ENCODE data around the gene FPR1.
"Not testable (repeated sequence)": the region's sequence is repeated elsewhere in the genome, so short reads cannot be mapped to it uniquely, and the experiment has no call there.

Gene FPR1

GRCh38 chr19:51779703-51780102 is 28.0 kb upstream of the FPR1 start:
- no peak for DNase-seq (ENCODE audit: low spot score)

- no peak for DNase-seq (ENCODE audit: low spot score)
Measured at GRCh38 chr19:51779181-51779580, 27.5 kb upstream of the FPR1 start.

GRCh38 chr19:51777570-51778462 is 26.1 kb upstream of the FPR1 start:
- DNase-seq (ENCODE audit: low spot score) = peak; percentile 57

GRCh38 chr19:51776561-51776960 is 24.9 kb upstream of the FPR1 start:
- not testable (repeated sequence) for DNase-seq (ENCODE audit: low spot score)

- no peak for DNase-seq (ENCODE audit: low spot score)
Measured at GRCh38 chr19:51772977-51773376, 21.3 kb upstream of the FPR1 start.

GRCh38 chr19:51771376-51772130 is 19.9 kb upstream of the FPR1 start:
- no peak for DNase-seq (ENCODE audit: low spot score)

- no peak for DNase-seq (ENCODE audit: low spot score)
Measured at GRCh38 chr19:51766461-51766860, 14.8 kb upstream of the FPR1 start.

GRCh38 chr19:51765086-51765485 is 13.4 kb upstream of the FPR1 start:
- DNase-seq (ENCODE audit: low spot score) = no peak

GRCh38 chr19:51761696-51762095 is 10.0 kb upstream of the FPR1 start:
- DNase-seq (ENCODE audit: low spot score) = no peak

- DNase-seq (ENCODE audit: low spot score) = no peak
Measured at GRCh38 chr19:51760697-51761356, 9.1 kb upstream of the FPR1 start, which contains the start of gene FPR2. FPR2 (plus strand) TSS chr19:51761180; CDS start chr19:51768659, 7,479 bp downstream.

GRCh38 chr19:51755571-51755970 is 3.9 kb upstream of the FPR1 start:
- no peak for DNase-seq (ENCODE audit: low spot score)

GRCh38 chr19:51754770-51755169 is 3.1 kb upstream of the FPR1 start:
- DNase-seq (ENCODE audit: low spot score) = no peak

- DNase-seq (ENCODE audit: low spot score) = no peak
Measured at GRCh38 chr19:51754109-51754508, 2.4 kb upstream of the FPR1 start.

GRCh38 chr19:51750400-51751094 is 1.1 kb downstream of the FPR1 start:
- no peak for DNase-seq (ENCODE audit: low spot score)

- DNase-seq (ENCODE audit: low spot score) = no peak
Measured at GRCh38 chr19:51749979-51750378, 1.7 kb downstream of the FPR1 start.

GRCh38 chr19:51746731-51747130 is 4.9 kb downstream of the FPR1 start:
- DNase-seq (ENCODE audit: low spot score) = no peak

- no peak for DNase-seq (ENCODE audit: low spot score)
Measured at GRCh38 chr19:51743405-51743804, 8.3 kb downstream of the FPR1 start.

GRCh38 chr19:51742789-51743188 is 8.9 kb downstream of the FPR1 start:
- DNase-seq (ENCODE audit: low spot score) = no peak

- DNase-seq (ENCODE audit: low spot score) = no peak
Measured at GRCh38 chr19:51740356-51740755, 11.3 kb downstream of the FPR1 start.

- no peak for DNase-seq (ENCODE audit: low spot score)
Measured at GRCh38 chr19:51739466-51740213, 12.0 kb downstream of the FPR1 start.

- not testable (repeated sequence) for DNase-seq (ENCODE audit: low spot score)
Measured at GRCh38 chr19:51738523-51738922, 13.2 kb downstream of the FPR1 start.
